ENCODE data around the gene CELF2. TPM values are rescaled to one million over a fixed set of nuclear protein-coding genes. Genes with fewer than 3 reads are reported as not detected.

The CELF2 gene
- total RNA-seq: 10 to 100 TPM; 10.4 to 11.2 TPM

DNA sequence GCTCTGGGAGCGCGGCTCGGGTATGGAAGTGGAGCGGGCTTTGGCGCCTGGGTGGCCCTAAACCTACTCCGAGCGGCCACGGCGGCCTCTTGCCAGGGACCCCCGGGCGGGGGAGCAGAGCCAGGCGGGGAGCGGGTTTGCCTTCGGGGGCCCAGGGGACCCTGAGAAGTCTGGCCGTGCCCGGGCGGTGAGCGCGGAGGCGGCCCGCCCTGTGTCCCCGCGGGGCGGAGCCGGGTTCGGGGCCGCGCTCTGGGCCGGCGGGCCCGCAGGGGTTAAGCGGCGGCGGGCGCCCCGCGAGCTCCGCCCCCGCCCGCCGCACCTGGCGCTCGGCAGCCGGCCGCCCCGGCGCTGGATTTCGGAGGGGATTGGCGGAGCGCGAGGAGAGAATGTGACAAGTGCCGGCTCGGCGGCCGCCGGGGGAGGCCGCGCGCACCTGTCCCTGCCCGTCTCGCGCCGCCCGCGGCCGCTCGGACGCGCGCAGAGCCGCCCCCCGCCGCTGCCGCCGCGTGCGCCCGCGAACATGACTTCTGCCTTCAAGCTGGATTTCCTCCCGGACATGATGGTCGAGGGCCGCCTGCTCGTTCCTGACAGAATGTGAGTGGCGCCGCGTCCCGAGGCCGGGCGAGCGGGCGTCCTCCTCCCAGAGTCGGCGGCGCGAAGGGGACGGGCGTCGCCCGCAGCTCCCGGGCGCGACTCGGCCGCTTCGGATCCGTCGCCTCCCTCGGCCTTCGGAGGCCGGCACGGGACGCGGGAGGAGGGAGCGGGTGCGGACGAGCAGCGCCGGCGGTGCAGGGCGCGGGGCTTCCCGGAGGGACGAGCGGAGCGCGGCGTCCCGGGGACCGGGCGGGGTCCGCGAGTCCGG lies at the start of gene CELF2:
CELF2 (plus strand) TSS at position 303 of the 862 bp plus-strand sequence; CDS start at position 521, 218 bp downstream.
- DNase-seq (peak; percentile 43 to 70 (median 60)), ATAC-seq (peak; percentile 84)
- Histone ChIP-seq H3K4me1 (peaks cover 17% of the 10 kb centered on the region), H3K27ac (peak within 1 kb of the TSS in 1 of 4 donors; percentile 37), H3K36me3 (replicated peaks in 1 of 2; ENCODE audit: insufficient read depth in 1 of 2, low read depth in 2 of 2) (no peaks in the 10 kb centered on the region), H3K27me3 (peaks cover 0 to 8% of the 10 kb centered on the region in 2 donors), H3K4me3 (peak within 1 kb of the TSS in 1 of 2 donors; percentile 55), H3K9me3 (no peaks in the 10 kb centered on the region)
- intact Hi-C loops (cut with DNase I): no loop called here
- WGBS, 2 donors: 0% methylated on average over 12 to 102 of the region's 133 CpGs
- TF ChIP-seq, protein P1, sequence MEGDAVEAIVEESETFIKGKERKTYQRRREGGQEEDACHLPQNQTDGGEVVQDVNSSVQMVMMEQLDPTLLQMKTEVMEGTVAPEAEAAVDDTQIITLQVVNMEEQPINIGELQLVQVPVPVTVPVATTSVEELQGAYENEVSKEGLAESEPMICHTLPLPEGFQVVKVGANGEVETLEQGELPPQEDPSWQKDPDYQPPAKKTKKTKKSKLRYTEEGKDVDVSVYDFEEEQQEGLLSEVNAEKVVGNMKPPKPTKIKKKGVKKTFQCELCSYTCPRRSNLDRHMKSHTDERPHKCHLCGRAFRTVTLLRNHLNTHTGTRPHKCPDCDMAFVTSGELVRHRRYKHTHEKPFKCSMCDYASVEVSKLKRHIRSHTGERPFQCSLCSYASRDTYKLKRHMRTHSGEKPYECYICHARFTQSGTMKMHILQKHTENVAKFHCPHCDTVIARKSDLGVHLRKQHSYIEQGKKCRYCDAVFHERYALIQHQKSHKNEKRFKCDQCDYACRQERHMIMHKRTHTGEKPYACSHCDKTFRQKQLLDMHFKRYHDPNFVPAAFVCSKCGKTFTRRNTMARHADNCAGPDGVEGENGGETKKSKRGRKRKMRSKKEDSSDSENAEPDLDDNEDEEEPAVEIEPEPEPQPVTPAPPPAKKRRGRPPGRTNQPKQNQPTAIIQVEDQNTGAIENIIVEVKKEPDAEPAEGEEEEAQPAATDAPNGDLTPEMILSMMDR (IDR thresholded peaks at IDR 0.05): no peak
- TF ChIP-seq POLR2A (IDR thresholded peaks at IDR 0.05): no peak

DNA sequence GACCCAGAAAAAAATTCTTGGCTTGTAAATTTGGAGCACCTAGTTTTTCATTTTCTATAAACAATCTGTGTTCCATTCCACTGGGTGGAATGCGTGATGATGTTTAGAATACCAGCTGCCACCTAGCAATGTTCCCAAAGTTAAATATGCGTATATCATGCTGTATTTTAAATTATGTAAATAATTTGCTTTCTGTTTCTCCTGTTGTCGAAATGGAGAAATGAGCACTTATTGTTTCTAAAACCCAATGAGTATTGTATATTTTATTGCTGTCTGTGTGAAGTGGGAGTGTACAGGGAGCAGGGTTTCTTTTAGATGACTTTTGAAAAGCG lies 49.4 kb upstream of the CELF2 start:
- 83 to 85% methylated on average over 4 of the region's 4 CpGs for WGBS, 2 donors
- TF ChIP-seq, protein P1 (IDR thresholded peaks at IDR 0.05): no peak
- no peak for TF ChIP-seq POLR2A (IDR thresholded peaks at IDR 0.05)
- Histone ChIP-seq H3K36me3 (replicated peaks in 1 of 2; ENCODE audit: insufficient read depth in 1 of 2, low read depth in 2 of 2) (no peaks in the 10 kb centered on the region), H3K4me1 (no peaks in the 10 kb centered on the region), H3K4me3 (no peak overlapping the region), H3K9me3 (no peaks in the 10 kb centered on the region), H3K27ac (no peak overlapping the region), H3K27me3 (no peaks in the 10 kb centered on the region)
- intact Hi-C loops (cut with DNase I): no loop called here
- DNase-seq: no peak
- ATAC-seq: no peak

DNA sequence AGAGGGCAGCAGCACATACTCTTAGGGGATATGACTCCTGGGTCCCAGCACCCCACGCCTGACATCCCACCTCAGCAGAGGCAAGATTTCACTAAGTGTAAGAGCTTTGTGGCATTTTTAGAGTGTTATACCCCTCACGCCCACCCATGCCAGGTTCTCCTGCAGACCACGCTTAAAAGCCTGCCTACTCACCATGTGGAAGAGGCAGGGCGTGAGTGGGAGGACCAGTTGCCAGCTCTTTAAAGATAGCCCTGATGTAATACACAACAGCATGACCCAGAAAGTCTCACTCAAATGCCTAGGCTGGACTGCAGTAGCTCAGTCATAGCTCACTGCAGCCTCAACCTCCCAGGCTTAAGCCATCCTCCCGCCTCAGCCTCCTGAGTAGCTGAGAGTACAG lies 44.4 kb upstream of the CELF2 start:
- intact Hi-C loops (cut with DNase I): no loop called here

DNA sequence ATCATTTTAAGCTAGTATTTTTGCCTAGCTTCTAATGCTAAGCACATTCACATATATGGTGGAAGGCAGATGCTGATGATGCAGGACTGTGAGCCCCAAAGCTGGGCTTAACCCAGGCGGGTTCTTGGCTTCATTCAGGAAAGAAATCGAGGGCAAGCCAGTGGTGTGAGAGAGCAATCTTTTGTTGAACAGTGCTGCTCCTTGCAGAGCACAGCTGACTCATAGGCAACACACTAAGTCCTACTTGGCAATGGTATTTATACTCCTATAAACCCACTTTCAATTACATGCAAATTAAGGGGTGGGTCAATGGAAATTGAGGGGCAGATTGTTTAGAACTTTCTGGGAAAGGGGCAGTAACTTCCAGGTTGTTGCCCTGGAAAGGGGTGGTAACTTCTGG lies 42.0 kb upstream of the CELF2 start:
- TF ChIP-seq, protein P1 (IDR thresholded peaks at IDR 0.05): no peak
- no peak for TF ChIP-seq POLR2A (IDR thresholded peaks at IDR 0.05)
- WGBS, 2 donors: 50 to 58% methylated on average over 2 of the region's 2 CpGs
- ATAC-seq: no peak
- H3K4me3 ChIP-seq: no peak overlapping the region
- H3K36me3 ChIP-seq (replicated peaks in 1 of 2; ENCODE audit: insufficient read depth in 1 of 2, low read depth in 2 of 2): no peaks in the 10 kb centered on the region
- H3K9me3 ChIP-seq: no peaks in the 10 kb centered on the region
- H3K27me3 ChIP-seq: no peaks in the 10 kb centered on the region
- DNase-seq: no peak
- H3K4me1 ChIP-seq: no peaks in the 10 kb centered on the region
- H3K27ac ChIP-seq: no peak overlapping the region
- intact Hi-C loops (cut with DNase I): no loop called here

More for the DNA sequence above, 44.4 kb upstream of the CELF2 start:
- ATAC-seq (no peak), DNase-seq (no peak)
- Histone ChIP-seq H3K27me3 (no peaks in the 10 kb centered on the region), H3K9me3 (no peaks in the 10 kb centered on the region), H3K36me3 (replicated peaks in 1 of 2; ENCODE audit: insufficient read depth in 1 of 2, low read depth in 2 of 2) (no peaks in the 10 kb centered on the region), H3K4me3 (no peak overlapping the region), H3K27ac (no peak overlapping the region), H3K4me1 (no peaks in the 10 kb centered on the region)
- 73% methylated on average over 5 of the region's 5 CpGs for WGBS, 2 donors
- no peak for TF ChIP-seq POLR2A (IDR thresholded peaks at IDR 0.05)
- TF ChIP-seq, protein P1 (IDR thresholded peaks at IDR 0.05): no peak

DNA sequence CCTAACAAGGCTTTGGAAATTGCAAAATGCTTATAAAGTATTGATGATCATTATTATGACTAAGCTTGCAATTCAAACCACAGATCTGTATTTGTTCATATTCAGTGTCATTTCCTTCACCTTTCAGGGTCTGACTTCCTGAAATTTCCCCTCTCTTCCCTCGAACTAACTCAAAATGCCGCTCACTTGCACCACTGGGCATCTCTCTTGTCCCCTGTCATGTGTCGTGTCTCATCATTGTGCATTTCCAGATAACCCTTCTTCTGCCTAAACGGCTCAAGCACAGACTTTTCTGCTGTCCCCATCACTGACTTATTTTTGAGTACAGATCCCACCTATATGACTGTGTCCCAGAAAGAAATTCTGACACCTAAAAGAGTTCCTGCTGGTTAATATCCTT lies 41.0 kb upstream of the CELF2 start:
- Histone ChIP-seq H3K36me3 (replicated peaks in 1 of 2; ENCODE audit: insufficient read depth in 1 of 2, low read depth in 2 of 2) (no peaks in the 10 kb centered on the region), H3K27ac (no peak overlapping the region), H3K4me3 (no peak overlapping the region), H3K27me3 (no peaks in the 10 kb centered on the region), H3K4me1 (no peaks in the 10 kb centered on the region), H3K9me3 (no peaks in the 10 kb centered on the region)
- WGBS, 2 donors: 50 to 53% methylated on average over 4 of the region's 4 CpGs
- TF ChIP-seq POLR2A (IDR thresholded peaks at IDR 0.05): no peak
- TF ChIP-seq, protein P1 (IDR thresholded peaks at IDR 0.05): no peak
- no peak for ATAC-seq
- intact Hi-C loops (cut with DNase I): no loop called here
- no peak for DNase-seq

Data from body of pancreas (tissue), 4 donors.